GM18861 (cell line): Measurements from ENCODE around the gene MACF1.

Experiments used
- ATAC-seq: cut with Tn5 transposase; IDR thresholded peaks from one replicate; pipeline ENCODE4 v1.9.1; 2021; ENCODE audit not compliant: unreplicated experiment

Gene MACF1

DNA sequence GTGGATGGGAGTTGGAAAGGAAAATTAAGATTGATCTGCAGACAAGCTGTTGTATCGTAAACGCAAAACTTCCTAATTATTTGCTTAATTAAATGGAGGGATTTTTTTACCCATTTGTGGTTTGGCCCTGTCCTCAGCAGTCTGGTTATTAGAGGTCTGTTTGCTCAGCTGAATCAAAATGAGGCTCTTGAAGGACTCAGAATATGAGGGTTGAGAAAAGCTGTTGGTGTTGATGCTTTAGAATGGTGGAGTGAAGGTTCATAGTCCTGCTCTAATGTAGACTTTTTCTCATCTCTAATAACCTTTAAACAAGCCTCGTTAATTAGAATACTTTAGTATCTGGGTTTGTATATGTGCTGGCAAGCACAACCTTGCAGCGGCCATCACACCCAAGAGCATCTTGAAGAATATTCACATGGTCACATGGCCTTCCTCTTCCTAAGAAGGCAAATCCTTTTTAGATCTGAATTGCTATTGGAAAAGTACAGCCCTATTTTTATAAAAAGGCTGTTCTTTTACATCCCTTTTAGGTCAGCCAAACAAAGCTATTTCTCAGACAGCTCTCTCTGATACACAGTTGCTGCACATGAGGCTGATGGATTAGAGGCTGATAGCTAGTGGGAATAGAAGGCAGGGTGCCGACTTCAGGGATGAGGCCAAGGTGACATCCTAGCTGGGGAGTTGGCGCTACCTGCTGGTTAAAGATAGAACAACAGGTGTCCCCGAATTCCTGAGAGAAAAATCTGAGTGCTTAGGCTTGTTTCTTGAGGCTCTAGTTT lies 53.8 kb downstream of the MACF1 start:
- no peak for ATAC-seq

DNA sequence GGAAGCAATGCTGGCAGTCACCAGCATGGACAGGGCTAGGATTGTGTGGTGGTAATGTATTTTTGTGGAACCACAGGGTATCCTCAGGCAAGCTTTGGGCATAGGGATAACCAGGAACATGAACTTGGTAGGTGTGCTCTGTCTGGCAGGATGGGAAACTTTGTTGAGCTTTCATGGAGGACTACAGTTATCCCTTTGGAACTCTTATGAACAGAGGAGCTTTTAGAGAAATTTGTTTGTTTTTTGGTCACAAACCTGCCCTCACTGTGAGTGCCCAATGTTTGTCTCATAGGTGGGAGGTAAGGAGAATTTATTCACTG lies 54.4 kb downstream of the MACF1 start:
- no peak for ATAC-seq

DNA sequence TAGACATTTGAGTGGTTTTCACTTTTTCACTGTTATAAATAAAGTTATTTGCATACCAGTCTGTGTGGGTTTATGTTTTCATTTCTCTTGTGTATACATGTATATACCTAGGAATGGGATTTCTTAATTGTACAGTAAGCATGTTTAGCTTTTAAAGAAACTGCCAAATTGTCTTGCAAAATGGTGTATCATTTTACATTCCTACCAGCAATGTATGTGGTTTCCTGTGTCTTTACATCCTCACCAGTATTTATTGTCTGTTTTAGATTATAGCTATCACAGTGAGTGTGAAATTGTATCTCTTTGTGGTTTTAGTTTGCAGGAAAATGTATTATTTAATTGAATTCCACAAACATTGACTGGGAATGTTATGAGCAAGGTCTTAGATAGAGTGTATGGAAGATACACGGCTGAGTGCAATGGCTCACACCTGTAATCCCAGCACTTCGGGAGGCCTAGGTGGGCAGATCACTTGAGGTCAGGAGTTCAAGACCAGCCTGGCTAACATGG lies 57.3 kb downstream of the MACF1 start:
- ATAC-seq: no peak

DNA sequence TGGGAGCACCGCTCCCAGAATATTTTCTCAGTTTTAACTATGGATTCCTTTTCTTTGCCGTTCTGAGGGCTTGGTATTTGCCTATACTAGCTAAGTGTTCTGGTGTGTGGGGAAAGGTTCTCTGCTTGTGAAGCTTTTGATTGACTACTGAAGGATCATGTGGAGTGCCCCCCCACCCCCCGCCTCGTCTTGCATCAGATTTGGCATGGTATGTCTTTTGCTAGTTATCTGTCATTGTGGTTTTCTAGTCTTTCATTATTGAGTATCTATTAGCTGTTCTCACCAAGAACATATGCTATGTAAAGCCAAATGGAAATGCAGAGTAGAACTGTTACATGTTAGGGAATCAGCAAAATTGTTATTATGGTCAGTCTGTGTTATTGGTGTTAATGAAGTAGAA lies 58.3 kb downstream of the MACF1 start:
- ATAC-seq: no peak

DNA sequence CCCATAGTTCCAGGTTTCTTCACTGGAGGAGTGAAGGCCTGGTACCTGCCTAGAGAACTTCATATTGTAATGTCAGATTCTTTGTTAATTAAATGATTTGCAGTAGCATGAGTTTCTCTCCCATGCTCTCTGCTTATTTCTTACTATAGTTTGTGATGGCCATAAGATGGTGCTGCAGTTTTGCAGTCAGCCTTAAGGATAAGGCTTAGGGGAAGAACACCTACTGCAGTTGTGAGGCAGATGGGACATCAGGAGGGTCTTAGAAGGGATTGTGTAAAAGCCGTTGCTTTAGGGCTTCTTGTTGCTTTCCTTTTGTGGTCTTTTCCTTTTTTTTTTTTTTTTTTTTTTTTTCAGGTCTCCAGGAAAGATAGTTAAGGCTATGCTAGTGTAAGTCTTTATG lies 61.8 kb downstream of the MACF1 start:
- ATAC-seq: no peak

DNA sequence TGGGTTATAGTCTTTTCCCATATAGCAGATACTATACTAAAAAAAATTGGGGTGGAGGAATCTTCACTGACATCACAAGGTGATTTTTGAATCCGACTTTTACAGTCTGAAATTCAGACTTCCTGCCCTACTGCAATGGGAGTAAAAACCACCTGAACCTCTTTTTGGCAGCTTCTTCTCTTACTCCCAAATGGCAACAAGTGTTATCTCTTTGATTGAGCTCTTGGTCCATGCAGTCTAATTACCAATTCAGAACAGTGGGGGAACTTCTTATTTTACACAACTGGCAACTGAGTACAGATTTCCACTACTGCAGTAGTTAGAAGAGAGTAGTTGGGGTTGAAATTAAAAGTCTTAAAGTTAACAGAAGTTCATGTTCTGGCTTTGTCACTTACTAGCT lies 62.3 kb downstream of the MACF1 start:
- no peak for ATAC-seq

DNA sequence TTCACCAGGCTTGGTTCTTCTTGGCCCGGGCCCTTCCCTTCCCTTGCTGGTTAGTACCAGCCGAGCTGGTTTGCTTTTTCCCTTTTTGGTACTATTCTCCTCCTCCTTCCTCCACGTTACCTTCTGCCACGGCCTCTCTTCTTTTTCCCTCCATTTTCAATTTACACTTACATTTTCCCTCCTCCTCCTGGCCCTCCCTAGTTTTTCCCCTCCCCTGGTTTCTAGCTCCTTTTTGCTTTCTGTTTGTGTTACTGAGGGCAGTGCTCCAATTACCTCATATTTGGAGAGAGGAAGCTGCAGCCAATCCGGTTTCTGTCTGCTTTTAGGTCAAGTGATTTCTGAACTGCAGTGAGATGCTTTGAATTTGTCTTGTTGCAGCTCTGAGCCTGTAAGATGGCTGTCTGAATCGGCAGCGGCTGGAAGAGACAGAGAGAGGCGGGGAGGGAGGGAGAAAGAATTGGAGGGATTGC lies 63.7 kb downstream of the MACF1 start:
- no peak for ATAC-seq

DNA sequence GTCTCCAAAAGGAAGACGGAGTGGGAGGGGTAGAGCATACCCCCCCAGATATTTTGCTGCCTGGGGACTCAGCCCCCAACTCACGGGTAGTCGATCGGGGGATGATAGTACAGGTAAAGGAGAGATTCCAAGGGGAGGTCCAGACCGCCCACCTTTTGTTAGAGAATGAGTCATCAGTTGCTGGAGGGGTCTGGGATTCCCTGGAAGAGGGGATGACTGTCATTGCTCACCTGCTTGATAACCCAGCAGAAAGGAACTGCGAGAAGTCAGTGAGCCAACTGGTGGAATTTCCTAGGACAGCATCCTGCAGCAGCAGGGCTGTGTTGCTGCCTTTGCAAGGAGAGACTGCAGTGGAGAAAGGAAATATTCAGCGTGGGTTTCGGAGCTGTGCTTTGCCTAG lies 64.4 kb downstream of the MACF1 start:
- ATAC-seq: no peak

DNA sequence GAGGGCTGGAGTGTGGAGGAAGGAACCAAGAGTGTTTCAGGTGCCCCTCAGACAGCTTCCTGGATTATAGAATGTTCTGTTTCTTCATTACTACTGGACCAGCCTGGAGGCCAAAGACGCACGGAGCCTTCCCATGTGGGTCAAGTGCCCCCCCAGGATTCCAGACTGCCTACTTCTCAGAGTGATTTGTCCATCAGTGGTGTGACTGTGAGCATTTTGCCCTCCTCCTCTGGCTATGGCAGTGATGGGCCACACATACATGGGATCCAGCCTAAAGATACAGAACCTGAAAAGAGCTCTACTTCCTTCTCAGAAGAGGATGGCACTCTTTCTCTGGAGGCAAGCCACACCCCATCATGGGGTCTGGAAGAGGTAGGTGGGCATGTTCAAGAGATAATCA lies 64.9 kb downstream of the MACF1 start:
- peak; percentile 3 for ATAC-seq

DNA sequence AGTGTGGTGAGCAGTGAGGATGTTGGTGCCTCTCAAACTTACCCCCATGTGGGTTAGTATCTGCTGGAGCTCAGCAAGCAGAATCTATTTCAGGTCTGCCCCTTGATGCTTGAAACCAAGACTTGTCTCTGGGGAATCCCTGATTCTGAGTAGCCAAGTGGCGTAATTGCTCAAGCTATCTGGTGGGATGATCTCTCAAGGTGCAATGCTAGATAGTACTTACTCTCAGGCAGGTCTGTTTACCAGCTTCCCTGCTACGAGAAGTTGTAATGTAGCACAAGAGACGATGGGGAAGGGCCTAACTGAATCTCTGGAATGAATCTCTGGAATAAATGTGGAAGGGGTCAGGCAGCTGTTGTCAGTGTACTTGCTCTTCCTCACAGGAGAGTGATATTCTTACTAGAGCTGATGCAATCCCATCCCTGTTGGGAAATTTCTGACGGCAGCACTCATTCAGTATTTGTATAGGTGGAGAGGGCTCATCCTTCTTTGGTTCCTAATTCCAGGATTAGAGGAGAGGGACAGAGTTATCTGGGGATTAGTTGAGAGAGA lies 65.4 kb downstream of the MACF1 start:
- ATAC-seq: peak; percentile 65

DNA sequence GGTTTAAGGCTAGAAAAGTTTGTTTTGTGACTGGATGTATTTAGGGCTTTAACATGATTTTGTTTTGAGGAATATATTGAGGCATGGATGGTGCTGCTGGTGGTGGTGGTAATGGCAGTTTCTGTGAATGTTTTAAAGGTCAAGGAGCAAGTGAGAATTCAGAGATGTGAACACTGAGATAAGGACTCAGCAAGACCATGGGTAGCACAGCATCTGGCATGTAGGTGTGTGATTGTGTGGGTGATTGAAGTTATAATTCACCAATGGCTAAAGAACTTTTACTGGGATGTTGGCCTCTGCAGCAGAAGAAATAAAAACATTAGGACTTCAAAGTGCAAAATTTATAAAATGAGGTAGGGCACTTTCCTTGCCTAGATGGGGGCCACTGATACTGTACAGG lies 65.9 kb downstream of the MACF1 start:
- no peak for ATAC-seq

DNA sequence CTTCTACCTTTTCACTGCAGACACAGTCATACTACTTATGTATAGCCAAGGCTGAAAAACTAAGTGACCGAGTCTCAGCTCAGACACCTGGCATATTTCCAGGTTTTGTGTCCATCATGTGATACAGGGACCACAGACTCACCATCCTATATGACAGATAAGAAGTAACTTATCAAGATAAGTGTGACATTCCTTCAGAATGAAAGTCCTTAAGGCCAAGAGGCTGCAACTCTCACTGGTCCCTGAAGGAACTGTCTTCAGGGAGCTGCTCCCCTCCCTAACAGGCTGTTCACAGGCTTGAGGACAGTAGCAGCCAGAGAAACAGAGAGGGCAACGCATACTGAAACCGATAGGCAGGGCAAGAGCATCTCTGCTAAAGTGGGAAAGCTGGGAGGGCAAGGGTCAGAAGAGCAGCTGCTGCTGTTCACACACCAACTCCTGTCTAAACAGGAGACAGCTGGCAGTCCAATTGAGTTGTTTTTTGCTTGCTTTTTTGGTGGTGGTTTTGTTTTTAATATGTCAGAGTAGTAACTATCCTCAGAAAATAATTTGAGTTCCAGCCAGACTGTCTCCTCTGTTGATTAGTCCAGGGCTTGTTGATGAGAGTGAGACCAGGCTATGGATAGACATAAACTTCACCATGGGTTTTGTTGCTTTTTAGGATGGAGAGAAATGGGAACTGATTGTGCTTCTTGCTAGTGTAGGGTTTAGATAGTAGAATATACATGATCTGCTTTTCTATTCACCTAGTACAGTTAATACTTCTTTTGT lies 67.7 kb downstream of the MACF1 start:
- ATAC-seq: no peak

DNA sequence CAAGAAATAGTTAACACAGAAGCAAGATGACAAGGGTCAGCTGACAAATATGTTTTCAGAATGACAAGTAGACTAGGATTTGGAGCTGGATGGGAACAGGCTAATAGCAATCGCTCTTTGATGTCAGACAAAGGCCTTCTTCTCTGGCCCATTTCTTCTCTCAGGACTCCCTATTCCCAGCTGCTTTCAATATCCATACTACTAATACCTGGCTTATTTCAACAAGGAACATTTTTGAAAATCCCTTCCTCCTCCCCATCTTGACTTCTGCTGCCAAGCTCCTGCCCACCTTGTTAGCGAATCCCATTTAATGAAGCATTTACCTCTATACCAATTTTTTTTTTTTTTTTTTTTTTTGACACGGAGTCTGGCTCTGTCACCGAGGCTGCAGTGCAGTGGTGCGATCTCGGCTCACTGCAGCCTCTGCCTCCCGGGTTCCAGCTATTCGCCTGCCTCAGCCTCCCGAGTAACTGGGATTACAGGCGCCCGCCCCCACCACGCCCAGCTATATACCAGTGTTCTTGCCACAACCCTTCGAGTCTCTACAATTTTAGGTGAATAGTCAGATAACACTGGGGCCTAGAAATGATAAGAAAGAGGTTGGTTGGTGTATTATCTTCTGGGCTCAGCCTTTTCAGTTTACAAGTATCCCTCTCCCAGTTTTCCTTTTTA lies 68.4 kb downstream of the MACF1 start:
- no peak for ATAC-seq

DNA sequence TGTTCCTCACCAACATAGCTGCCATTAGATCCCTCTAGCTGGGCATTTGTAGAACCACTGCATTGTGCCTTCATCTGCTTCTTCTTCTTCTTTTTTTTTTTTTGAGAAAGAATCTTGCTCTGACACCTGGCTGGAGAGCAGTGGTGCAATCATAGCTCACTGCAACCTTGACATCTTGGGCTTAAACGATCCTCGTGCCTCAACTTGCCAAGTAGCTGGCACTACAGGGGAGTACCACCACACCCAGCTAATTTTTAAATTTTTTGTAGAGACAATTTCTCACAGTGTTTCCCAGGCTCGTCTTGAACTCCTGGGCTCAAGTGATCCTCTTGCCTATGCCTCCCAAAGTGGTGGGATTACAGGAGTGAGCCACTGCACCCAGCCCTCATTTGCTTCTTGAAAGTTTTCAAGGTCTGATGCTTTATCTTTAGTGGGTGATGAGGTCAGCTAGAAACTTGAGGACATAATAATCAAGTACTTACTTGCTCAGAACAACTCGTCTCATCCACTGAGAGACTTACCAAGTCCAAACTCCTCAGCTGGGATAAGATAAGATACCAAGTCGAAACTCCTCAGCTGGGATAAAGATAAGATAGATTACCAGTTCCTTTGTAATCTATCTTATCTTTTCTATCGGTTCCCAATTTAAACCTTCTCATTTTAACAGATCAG lies 71.5 kb downstream of the MACF1 start:
- ATAC-seq: no peak

DNA sequence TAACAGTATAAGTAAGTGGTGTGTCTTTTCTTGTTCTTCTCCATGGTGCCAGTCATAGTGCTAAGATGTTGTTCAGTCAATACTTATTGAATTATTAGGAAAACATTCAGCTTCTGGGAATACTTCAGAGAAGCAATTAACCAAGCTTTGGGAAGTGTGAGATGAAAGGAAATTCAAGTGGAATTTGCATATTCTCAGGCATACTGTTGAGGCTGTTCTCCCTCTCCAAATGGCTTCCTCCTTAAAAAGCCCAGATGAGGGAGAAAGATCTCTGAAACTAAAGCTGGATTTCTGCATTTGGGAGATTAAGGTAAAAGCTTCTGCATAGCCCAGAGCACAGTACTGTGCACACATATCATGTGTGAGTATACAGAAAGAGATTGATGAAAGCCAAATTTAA lies 73.4 kb downstream of the MACF1 start:
- ATAC-seq: no peak

DNA sequence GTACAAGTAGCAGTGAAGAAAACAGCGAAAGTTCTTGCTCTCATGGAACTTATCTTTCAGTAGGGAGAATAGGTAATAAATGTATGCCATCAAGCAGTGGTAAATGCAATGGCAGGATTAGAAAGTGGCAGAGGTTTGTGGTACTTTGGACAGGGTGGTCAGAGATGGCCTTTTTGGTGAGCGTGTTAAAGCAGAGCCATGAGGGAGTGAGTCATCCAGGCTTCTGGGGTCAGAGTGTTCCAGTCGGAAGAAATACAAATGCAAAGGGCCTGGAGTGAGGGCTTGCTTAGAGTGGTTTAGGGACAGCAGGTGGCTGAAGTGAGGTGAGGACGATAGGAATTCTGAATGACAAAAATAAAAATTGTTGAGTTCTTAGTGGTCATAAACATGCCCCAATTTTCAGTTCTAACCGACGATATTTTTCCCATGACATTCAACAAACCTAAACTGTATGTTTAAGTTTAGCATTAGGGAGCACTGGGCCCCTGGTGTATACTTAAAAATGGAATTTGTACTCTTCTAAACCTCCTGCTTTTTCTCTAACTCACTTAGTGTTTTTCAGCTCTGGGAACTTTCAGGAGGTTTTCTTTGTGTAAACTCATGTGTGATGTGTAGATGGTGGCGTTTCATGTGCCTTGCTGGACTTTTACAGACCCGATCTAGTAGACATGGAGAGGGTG lies 78.2 kb downstream of the MACF1 start:
- no peak for ATAC-seq

DNA sequence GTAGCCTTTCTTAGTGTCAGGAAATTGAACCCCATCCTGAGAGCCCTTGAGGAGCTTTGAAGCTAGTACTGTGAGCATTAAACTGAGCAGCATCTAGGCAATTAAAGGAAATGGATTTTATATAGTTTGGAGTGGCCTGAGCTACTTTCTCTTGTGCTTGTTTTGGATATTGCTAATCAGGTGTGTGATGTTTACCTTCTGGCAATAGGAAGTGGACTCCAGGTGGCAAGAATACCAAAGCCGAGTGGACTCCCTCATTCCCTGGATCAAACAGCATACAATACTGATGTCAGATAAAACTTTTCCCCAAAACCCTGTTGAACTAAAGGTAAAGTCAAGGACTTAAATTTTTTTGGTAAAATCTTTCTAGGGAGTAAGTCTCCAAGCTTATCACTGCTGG lies 79.4 kb downstream of the MACF1 start:
- ATAC-seq: no peak

DNA sequence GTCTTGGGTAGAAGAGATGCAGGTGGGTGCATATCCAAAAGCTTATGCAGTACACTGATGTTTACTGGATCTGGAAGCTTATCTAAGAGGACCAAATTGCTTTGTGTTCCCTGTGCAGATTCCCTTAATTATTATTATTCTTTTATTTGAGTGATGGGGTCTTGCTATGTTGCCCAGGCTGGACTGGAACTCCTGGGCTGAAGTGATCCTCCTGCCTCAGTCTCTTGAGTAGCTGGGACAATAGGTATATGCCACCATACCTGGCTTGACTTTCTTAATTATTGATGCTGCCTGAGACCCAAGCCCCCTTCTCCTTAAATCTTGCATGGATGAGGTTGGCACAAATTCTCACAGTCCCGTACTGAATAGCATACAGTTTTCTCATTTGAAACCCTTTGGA lies 83.0 kb downstream of the MACF1 start:
- no peak for ATAC-seq

DNA sequence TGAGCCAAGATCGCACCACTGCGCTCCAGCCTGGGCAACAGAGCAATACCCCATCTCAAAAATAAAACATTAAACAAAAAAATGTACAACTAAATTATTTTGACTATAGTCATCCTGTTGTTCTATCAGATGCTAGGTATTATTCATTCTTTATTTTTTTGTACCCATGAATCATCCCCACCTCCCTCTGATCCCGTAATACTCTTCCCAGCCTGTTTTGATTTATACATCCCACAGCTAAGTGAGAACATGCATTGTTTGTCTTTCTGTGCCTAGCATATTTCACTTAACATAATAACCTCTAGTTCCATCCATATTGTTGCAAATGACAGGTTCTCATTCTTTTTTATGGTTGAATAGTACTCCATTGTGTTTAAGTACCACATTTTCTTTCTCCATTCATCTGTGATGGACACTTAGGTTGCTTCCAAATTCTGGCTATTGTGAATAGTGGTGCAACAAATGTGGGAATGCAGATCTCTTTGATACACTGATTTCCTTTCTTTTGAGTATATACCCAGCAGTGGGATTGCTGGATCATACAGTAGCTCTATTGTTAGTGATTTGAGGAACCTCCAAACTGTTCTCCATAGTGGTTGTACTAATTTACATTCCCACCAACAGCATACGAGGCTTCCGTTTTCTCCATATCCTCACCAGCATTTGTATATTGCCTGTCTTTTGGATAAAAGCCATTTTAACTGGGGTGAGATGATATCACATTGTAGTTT lies 84.4 kb downstream of the MACF1 start:
- ATAC-seq: no peak

DNA sequence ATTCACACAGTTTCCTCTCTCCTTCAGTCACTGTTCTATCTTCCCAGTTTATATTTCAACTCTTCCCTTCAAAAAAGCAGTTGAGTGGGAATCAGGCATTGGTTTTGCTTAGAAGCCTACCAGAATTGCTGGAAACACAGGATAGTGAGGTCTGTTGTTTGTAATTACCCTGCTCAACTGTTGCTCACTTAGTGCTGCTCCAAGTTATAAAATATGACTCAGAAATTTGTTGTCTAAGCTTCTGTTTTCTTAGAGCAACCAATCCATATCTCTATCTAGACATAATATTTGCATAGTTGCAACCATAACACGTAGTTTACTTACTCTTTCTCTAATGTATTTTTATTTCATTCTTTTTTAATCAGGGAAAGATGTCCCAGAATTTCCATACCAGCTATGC lies 87.9 kb downstream of the MACF1 start:
- no peak for ATAC-seq
